Measurements from ENCODE around the gene CHRDL2. TPM values are rescaled to one million over a fixed set of nuclear protein-coding genes. Genes with fewer than 3 reads are reported as not detected.

Gene CHRDL2
- total and polyA plus RNA-seq, 2 donors (not counting 1 experiment from before 2014, with no cell fraction given), result 0.24 TPM; not detected in 1

- Histone ChIP-seq H3K4me2 (replicated peaks; ENCODE audit: low read depth, low read length, poor library complexity, severe bottlenecking) (no peak overlapping the region), H3K9ac (ENCODE audit: low read length) (no peak overlapping the region), H3K79me2 (ENCODE audit: control insufficient read depth, insufficient read depth, low read length) (no peaks in the 10 kb centered on the region), H3K36me3 (replicated peaks in 1 of 2; ENCODE audit: control extremely low read depth in 1 of 2, control insufficient read depth in 1 of 2, extremely low read depth in 1 of 2, insufficient read depth in 2 of 2, low read length in 1 of 2) (no peaks in the 10 kb centered on the region), H3K4me3 (ENCODE audit: control extremely low read depth in 1 of 5, extremely low read depth in 1 of 5, insufficient read depth in 1 of 5, low read depth in 2 of 5, low read length in 4 of 5) (no peak overlapping the region), H3K27me3 (replicated peaks in 1 of 4; ENCODE audit: control extremely low read depth in 1 of 4, control insufficient read depth in 3 of 4, insufficient read depth in 4 of 4, low read length in 3 of 4) (no peaks in the 10 kb centered on the region), H3K27ac (ENCODE audit: low read length in 2 of 2) (no peak overlapping the region), H3K9me3 (ENCODE audit: control extremely low read depth in 1 of 3, control insufficient read depth in 2 of 3, insufficient read depth in 1 of 3, low read length in 2 of 3) (no peaks in the 10 kb centered on the region), H3K4me1 (ENCODE audit: control insufficient read depth in 2 of 2, insufficient read depth in 2 of 2, low read length in 2 of 2) (no peaks in the 10 kb centered on the region), H4K20me1 (ENCODE audit: control insufficient read depth, insufficient read depth, low read length, poor library complexity, severe bottlenecking) (no peaks in the 10 kb centered on the region), H2AFZ (ENCODE audit: insufficient read depth, low read depth, low read length, poor library complexity, severe bottlenecking) (no peak overlapping the region)
- peaks cover 7% of the 10 kb centered on the region for H3K27me3 Mint-ChIP-seq
- 81% methylated on average over 4 of the region's 4 CpGs for WGBS (ENCODE audit: insufficient coverage)
- TF ChIP-seq EZH2 (IDR thresholded peaks at IDR 0.05; ENCODE audit: borderline replicate concordance, insufficient read depth, low read depth, low read length, poor library complexity, severe bottlenecking), result no peak
- TF ChIP-seq, protein P1, sequence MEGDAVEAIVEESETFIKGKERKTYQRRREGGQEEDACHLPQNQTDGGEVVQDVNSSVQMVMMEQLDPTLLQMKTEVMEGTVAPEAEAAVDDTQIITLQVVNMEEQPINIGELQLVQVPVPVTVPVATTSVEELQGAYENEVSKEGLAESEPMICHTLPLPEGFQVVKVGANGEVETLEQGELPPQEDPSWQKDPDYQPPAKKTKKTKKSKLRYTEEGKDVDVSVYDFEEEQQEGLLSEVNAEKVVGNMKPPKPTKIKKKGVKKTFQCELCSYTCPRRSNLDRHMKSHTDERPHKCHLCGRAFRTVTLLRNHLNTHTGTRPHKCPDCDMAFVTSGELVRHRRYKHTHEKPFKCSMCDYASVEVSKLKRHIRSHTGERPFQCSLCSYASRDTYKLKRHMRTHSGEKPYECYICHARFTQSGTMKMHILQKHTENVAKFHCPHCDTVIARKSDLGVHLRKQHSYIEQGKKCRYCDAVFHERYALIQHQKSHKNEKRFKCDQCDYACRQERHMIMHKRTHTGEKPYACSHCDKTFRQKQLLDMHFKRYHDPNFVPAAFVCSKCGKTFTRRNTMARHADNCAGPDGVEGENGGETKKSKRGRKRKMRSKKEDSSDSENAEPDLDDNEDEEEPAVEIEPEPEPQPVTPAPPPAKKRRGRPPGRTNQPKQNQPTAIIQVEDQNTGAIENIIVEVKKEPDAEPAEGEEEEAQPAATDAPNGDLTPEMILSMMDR (IDR thresholded peaks at IDR 0.05), result no peak
- no peak overlapping the region for H3K4me3 Mint-ChIP-seq
- no peak for DNase-seq
- CTCF ChIA-PET, result interaction anchor here (1.3 kb wide), 1 partner anchor 11 kb away, joined by 3 read pairs; no protein-coding TSS in a partner anchor
- H3K4me1 Mint-ChIP-seq, result no peaks in the 10 kb centered on the region
- no peaks in the 10 kb centered on the region for H3K9me3 Mint-ChIP-seq (ENCODE audit: insufficient read depth)
- POLR2A ChIA-PET, result no interaction called here
- ATAC-seq (ENCODE audit: low read depth), result no peak
- no peak overlapping the region for H3K27ac Mint-ChIP-seq
- intact Hi-C loops (cut with micrococcal nuclease), result no loop called here
These were observed 17.5 kb downstream of the CHRDL2 start for GRCh38 chr11:74713686-74714085.

- no peak overlapping the region for H3K27ac Mint-ChIP-seq
- ChIA-PET POLR2A (no interaction called here), CTCF (interaction anchor here (0.6 to 1.4 kb wide), 5 partner anchors 8 to 650 kb away, joined by 3 to 4 read pairs (median 3); no protein-coding TSS in a partner anchor)
- no peaks in the 10 kb centered on the region for H3K9me3 Mint-ChIP-seq (ENCODE audit: insufficient read depth)
- Histone ChIP-seq H3K27me3 (replicated peaks in 1 of 4; ENCODE audit: control extremely low read depth in 1 of 4, control insufficient read depth in 3 of 4, insufficient read depth in 4 of 4, low read length in 3 of 4) (no peaks in the 10 kb centered on the region), H2AFZ (ENCODE audit: insufficient read depth, low read depth, low read length, poor library complexity, severe bottlenecking) (no peak overlapping the region), H3K4me3 (ENCODE audit: control extremely low read depth in 1 of 5, extremely low read depth in 1 of 5, insufficient read depth in 1 of 5, low read depth in 2 of 5, low read length in 4 of 5) (no peak overlapping the region), H3K9ac (ENCODE audit: low read length) (no peak overlapping the region), H3K79me2 (ENCODE audit: control insufficient read depth, insufficient read depth, low read length) (no peaks in the 10 kb centered on the region), H3K4me1 (ENCODE audit: control insufficient read depth in 2 of 2, insufficient read depth in 2 of 2, low read length in 2 of 2) (no peaks in the 10 kb centered on the region), H3K9me3 (ENCODE audit: control extremely low read depth in 1 of 3, control insufficient read depth in 2 of 3, insufficient read depth in 1 of 3, low read length in 2 of 3) (no peaks in the 10 kb centered on the region), H4K20me1 (ENCODE audit: control insufficient read depth, insufficient read depth, low read length, poor library complexity, severe bottlenecking) (no peaks in the 10 kb centered on the region), H3K36me3 (replicated peaks in 1 of 2; ENCODE audit: control extremely low read depth in 1 of 2, control insufficient read depth in 1 of 2, extremely low read depth in 1 of 2, insufficient read depth in 2 of 2, low read length in 1 of 2) (no peaks in the 10 kb centered on the region), H3K4me2 (replicated peaks; ENCODE audit: low read depth, low read length, poor library complexity, severe bottlenecking) (no peak overlapping the region), H3K27ac (ENCODE audit: low read length in 2 of 2) (no peak overlapping the region)
- no peak overlapping the region for H3K4me3 Mint-ChIP-seq
- peaks cover 3% of the 10 kb centered on the region for H3K27me3 Mint-ChIP-seq
- 94% methylated on average over 5 of the region's 8 CpGs for WGBS (ENCODE audit: insufficient coverage)
- no peak for DNase-seq
- intact Hi-C loops (cut with micrococcal nuclease), result no loop called here
- no peak for TF ChIP-seq EZH2 (IDR thresholded peaks at IDR 0.05; ENCODE audit: borderline replicate concordance, insufficient read depth, low read depth, low read length, poor library complexity, severe bottlenecking)
- TF ChIP-seq, protein P1 (IDR thresholded peaks at IDR 0.05), result no peak
- no peaks in the 10 kb centered on the region for H3K4me1 Mint-ChIP-seq
- ATAC-seq (ENCODE audit: low read depth), result no peak
These were observed 20.8 kb downstream of the CHRDL2 start for GRCh38 chr11:74710281-74710938.
